CD14-positive monocyte (primary cell): ENCODE measurements around the gene CINP. TPM values are rescaled to one million over a fixed set of nuclear protein-coding genes. Genes with fewer than 3 reads are reported as not detected.
A peak's percentile ranks its signal among the peaks of the same experiment; 100 is the strongest.

Experiments
- DNase-seq, 3 donors: peaks; one replicate each; pipeline ENCODE4 v3.0.0-alpha.2; 2011 to 2022
- H2AFZ ChIP-seq: 2 replicates; pipeline ENCODE4 v1.6.0; 2012; ENCODE audit warnings: mild to moderate bottlenecking, low read depth, low read length, inconsistent platforms; ENCODE audit not compliant: insufficient read depth, poor library complexity, severe bottlenecking
- H3K27ac ChIP-seq, 2 donors: 1 replicate in 1 of 2; 2 replicates in 1 of 2; pipeline ENCODE4 v1.5.1; 2012 to 2013; ENCODE audit warnings: low read length in 2 of 2, control low read depth in 1 of 2, inconsistent platforms in 1 of 2, low read depth in 1 of 2, mild to moderate bottlenecking in 1 of 2
- H3K27me3 ChIP-seq, 2 donors: one replicate each; pipeline versions ENCODE4 v1.6.0 to v1.6.1; 2011 to 2013; ENCODE audit warnings: low read length in 2 of 2; ENCODE audit not compliant: control insufficient read depth in 2 of 2, insufficient read depth in 2 of 2
- H3K36me3 ChIP-seq, 2 donors: replicated peaks in 1 of 2; 1 replicate in 1 of 2; 2 replicates in 1 of 2; pipeline versions ENCODE4 v1.5.1 to v1.6.1; 2012 to 2013; ENCODE audit warnings: low read length in 2 of 2, control low read depth in 1 of 2, inconsistent platforms in 1 of 2, mild to moderate bottlenecking in 1 of 2; ENCODE audit not compliant: insufficient read depth in 2 of 2, control insufficient read depth in 1 of 2
- H3K4me1 ChIP-seq, 2 donors: 1 replicate in 1 of 2; 2 replicates in 1 of 2; pipeline versions ENCODE4 v1.5.1 to v1.6.1; 2012 to 2013; ENCODE audit warnings: low read length in 2 of 2, control low read depth in 1 of 2, inconsistent platforms in 1 of 2, mild to moderate bottlenecking in 1 of 2, moderate library complexity in 1 of 2; ENCODE audit not compliant: insufficient read depth in 2 of 2, control insufficient read depth in 1 of 2
- H3K4me2 ChIP-seq: replicated peaks from 2 replicates; pipeline ENCODE3; 2012; ENCODE audit warnings: low read length, moderate library complexity, mild to moderate bottlenecking; ENCODE audit not compliant: poor library complexity, severe bottlenecking; ENCODE audit errors: extremely low read depth
- H3K4me3 ChIP-seq, 3 experiments: fragments of 200-600 bp in 1 of 3; sonication (generic) in 1 of 3; replicated peaks in 1 of 3; 1 replicate in 2 of 3; 2 replicates in 1 of 3; pipeline ENCODE4 v1.5.1; 2011 to 2013; ENCODE audit warnings: low read length in 3 of 3, mild to moderate bottlenecking in 3 of 3, control low read depth in 2 of 3, low read depth in 2 of 3, inconsistent platforms in 1 of 3, moderate library complexity in 1 of 3
- H3K79me2 ChIP-seq: 2 replicates; pipeline ENCODE4 v1.6.0; 2012; ENCODE audit warnings: mild to moderate bottlenecking, control low read depth, inconsistent platforms, low read length, moderate library complexity; ENCODE audit not compliant: insufficient read depth
- H3K9ac ChIP-seq: 2 replicates; pipeline ENCODE4 v1.6.0; 2017; ENCODE audit warnings: low read length, mild to moderate bottlenecking; ENCODE audit not compliant: insufficient read depth, poor library complexity, severe bottlenecking
- H3K9me3 ChIP-seq, 2 donors: replicated peaks in 1 of 2; 1 replicate in 1 of 2; 2 replicates in 1 of 2; pipeline versions ENCODE4 v1.5.1 to v1.6.1; 2012 to 2013; ENCODE audit warnings: low read length in 2 of 2, control low read depth in 1 of 2; ENCODE audit not compliant: control insufficient read depth in 1 of 2, insufficient read depth in 1 of 2
- H4K20me1 ChIP-seq: 2 replicates; pipeline ENCODE4 v1.6.0; 2012; ENCODE audit warnings: mild to moderate bottlenecking, low read length, control low read depth, moderate library complexity; ENCODE audit not compliant: insufficient read depth
- H3K27ac Mint-ChIP-seq, 7 donors: one replicate each; pipeline ENCODE4 v1.8.0; 2020; ENCODE audit warnings: mild to moderate bottlenecking in 7 of 7, mixed read lengths in 7 of 7, moderate library complexity in 6 of 7, inconsistent platforms in 2 of 7
- H3K27me3 Mint-ChIP-seq, 3 donors: one replicate each; pipeline ENCODE4 v1.8.0; 2021 to 2022; ENCODE audit warnings: low read depth in 3 of 3, mild to moderate bottlenecking in 3 of 3, mixed read lengths in 3 of 3, moderate library complexity in 3 of 3, inconsistent platforms in 1 of 3
- H3K36me3 Mint-ChIP-seq, 2 donors: one replicate each; pipeline ENCODE4 v1.8.0; 2020; ENCODE audit warnings: mixed read lengths in 2 of 2, inconsistent platforms in 1 of 2, mild to moderate bottlenecking in 1 of 2
- H3K4me1 Mint-ChIP-seq: one replicate; pipeline ENCODE4 v1.8.0; 2020; ENCODE audit warnings: mild to moderate bottlenecking, mixed read lengths
- H3K4me3 Mint-ChIP-seq, 2 donors: one replicate each; pipeline ENCODE4 v1.8.0; 2020; ENCODE audit warnings: mild to moderate bottlenecking in 2 of 2, mixed read lengths in 2 of 2, moderate library complexity in 1 of 2
- H3K9me3 Mint-ChIP-seq, 7 donors: one replicate each; pipeline ENCODE4 v1.8.0; 2020 to 2022; ENCODE audit warnings: mixed read lengths in 7 of 7, mild to moderate bottlenecking in 6 of 7, moderate library complexity in 6 of 7, inconsistent platforms in 2 of 7
- WGBS: methylation state at CpG from one replicate; pipeline ENCODE4 v1.1.5; 2013; ENCODE audit warnings: missing lambda C conversion rate; ENCODE audit not compliant: insufficient coverage; 5-methylcytosine and 5-hydroxymethylcytosine counted together
- intact Hi-C, 2 donors: fragments of 100-400 bp; cut with micrococcal nuclease; formaldehyde crosslinking; loops; one replicate each; pipeline versions ENCODE4 v1.15.0 to v1.15.1; 2023
- polyA plus RNA-seq, 3 donors: library from polyadenylated mRNA; depleted of rRNA in 1 of 3; unstranded in 2 of 3; stranded (reverse) in 1 of 3; fragments of 300-500 nt in 2 of 3; fragments of >200 nt in 1 of 3; fragmentation: Illumina TruSeq in 2 of 3; gene quantifications; 1 replicate in 2 of 3; 2 replicates in 1 of 3; pipeline ENCODE4 v1.2.3, GENCODE V29; 2012 to 2021
- TF ChIP-seq, protein P1 (sequence below): fragments of 200-600 bp; IDR thresholded peaks from one replicate; pipeline ENCODE4 v1.8.0; 2022; ENCODE audit warnings: antibody characterized with exemption, mild to moderate bottlenecking

Gene CINP
- polyA plus RNA-seq, 3 donors, result 28.9 to 58.5 (median 57.1) TPM

DNA sequence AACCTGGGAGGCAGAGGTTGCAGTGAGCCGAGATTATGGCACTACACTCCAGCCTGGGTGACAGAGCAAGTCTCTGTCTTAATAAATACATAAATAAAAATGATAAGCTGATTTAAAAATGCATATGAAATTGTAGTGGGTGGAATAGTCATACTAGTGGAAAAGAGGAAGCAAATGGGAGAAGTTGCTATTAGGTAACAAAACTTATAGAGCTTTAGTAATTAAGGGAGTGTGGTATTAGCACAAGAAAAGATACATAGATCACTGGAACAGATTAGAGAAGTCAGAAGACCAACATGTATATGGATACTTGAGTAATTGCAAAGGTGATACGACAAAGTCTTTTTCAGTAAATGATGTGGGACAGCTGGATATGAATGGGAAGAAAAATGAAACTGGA lies 26.6 kb upstream of the CINP start:
- peak overlapping the region; percentile 50 for H3K4me2 ChIP-seq
- no peak overlapping the region for H3K9ac ChIP-seq
- TF ChIP-seq, protein P1, sequence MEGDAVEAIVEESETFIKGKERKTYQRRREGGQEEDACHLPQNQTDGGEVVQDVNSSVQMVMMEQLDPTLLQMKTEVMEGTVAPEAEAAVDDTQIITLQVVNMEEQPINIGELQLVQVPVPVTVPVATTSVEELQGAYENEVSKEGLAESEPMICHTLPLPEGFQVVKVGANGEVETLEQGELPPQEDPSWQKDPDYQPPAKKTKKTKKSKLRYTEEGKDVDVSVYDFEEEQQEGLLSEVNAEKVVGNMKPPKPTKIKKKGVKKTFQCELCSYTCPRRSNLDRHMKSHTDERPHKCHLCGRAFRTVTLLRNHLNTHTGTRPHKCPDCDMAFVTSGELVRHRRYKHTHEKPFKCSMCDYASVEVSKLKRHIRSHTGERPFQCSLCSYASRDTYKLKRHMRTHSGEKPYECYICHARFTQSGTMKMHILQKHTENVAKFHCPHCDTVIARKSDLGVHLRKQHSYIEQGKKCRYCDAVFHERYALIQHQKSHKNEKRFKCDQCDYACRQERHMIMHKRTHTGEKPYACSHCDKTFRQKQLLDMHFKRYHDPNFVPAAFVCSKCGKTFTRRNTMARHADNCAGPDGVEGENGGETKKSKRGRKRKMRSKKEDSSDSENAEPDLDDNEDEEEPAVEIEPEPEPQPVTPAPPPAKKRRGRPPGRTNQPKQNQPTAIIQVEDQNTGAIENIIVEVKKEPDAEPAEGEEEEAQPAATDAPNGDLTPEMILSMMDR, result no peak
- Mint-ChIP-seq H3K36me3 (peaks cover 23 to 56% of the 10 kb centered on the region in 2 donors), H3K27ac (peak overlapping the region; percentile 30 to 85 (median 45)), H3K9me3 (no peaks in the 10 kb centered on the region), H3K27me3 (no peaks in the 10 kb centered on the region), H3K4me1 (peaks cover 15% of the 10 kb centered on the region), H3K4me3 (peak overlapping the region; percentile 13 to 71)
- peak overlapping the region in 1 of 2 donors; percentile 46 for H3K27ac ChIP-seq
- no peaks in the 10 kb centered on the region for H3K79me2 ChIP-seq
- H3K4me3 ChIP-seq, result peak overlapping the region in 1 of 3 experiments; percentile 49
- intact Hi-C loops, result no loop called here
- H3K4me1 ChIP-seq, result peaks cover 15 to 18% of the 10 kb centered on the region in 2 donors
- peak; percentile 48 to 80 (median 59) for DNase-seq
- H3K27me3 ChIP-seq, result no peaks in the 10 kb centered on the region
- peaks cover 3% of the 10 kb centered on the region for H4K20me1 ChIP-seq
- WGBS, result no CpG with 5 or more reads among the region's 2 CpGs
- H2AFZ ChIP-seq, result no peak overlapping the region
- H3K9me3 ChIP-seq, result no peaks in the 10 kb centered on the region
- H3K36me3 ChIP-seq, result peaks cover 5 to 42% of the 10 kb centered on the region in 2 donors

DNA sequence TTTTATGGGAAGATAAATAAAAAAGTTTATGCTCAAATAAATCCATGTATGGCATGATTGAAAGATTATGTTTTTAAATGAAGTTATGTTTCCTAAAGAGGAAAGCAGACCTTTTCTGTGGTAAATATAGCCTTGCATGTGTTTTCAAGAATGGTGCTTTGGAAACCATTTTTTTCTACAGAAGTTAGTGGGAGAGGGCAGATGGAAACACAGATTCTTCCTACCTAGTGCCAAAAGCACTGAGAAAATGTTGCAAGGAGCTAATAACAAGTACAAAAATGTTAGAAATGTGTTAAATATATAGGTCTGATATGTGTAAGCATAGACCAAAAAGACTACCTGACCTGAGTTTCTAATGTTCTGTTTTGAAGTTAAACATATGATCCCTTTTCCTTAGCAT lies 24.4 kb upstream of the CINP start:
- H3K4me1 ChIP-seq, result peaks cover 13 to 16% of the 10 kb centered on the region in 2 donors
- no peaks in the 10 kb centered on the region for H3K27me3 Mint-ChIP-seq
- DNase-seq, result no peak

More for the DNA sequence above, 24.4 kb upstream of the CINP start:
- no peak overlapping the region for H3K4me3 Mint-ChIP-seq
- Histone ChIP-seq H3K9ac (no peak overlapping the region), H3K27ac (no peak overlapping the region), H3K4me3 (no peak overlapping the region), H3K27me3 (no peaks in the 10 kb centered on the region), H3K79me2 (no peaks in the 10 kb centered on the region), H3K36me3 (peaks cover 5 to 44% of the 10 kb centered on the region in 2 donors), H4K20me1 (no peaks in the 10 kb centered on the region), H3K9me3 (no peaks in the 10 kb centered on the region), H3K4me2 (no peak overlapping the region), H2AFZ (no peak overlapping the region)
- H3K9me3 Mint-ChIP-seq, result no peaks in the 10 kb centered on the region
- intact Hi-C loops, result no loop called here
- no peak overlapping the region for H3K27ac Mint-ChIP-seq
- TF ChIP-seq, protein P1, result no peak
- H3K36me3 Mint-ChIP-seq, result peaks cover 25 to 62% of the 10 kb centered on the region in 2 donors
- H3K4me1 Mint-ChIP-seq, result peaks cover 16% of the 10 kb centered on the region
